Occipital lobe (tissue), 2 donors: Measurements from ENCODE around the gene ARAP1. TPM values are rescaled to one million over a fixed set of nuclear protein-coding genes. Genes with fewer than 3 reads are reported as not detected.

Experiments
- DNase-seq: peaks from one replicate; lab custom pipeline; 2025; lab: John Stamatoyannopoulos, UW
- total RNA-seq: library from RNA; depleted of rRNA; stranded (reverse); fragments of >200 nt; gene quantifications from one replicate; pipeline ENCODE4 v1.2.3, GENCODE V29; 2014

ARAP1 gene
- total RNA-seq, 1 donor from 2014 or later, result 19.3 TPM

- DNase-seq, result no peak
Measured at GRCh38 chr11:72743321-72744221, 8.6 kb downstream of the ARAP1 start.

GRCh38 chr11:72742513-72743320, 9.5 kb downstream of the ARAP1 start:
- no peak for DNase-seq

- no peak for DNase-seq
Measured at GRCh38 chr11:72741849-72742512, 10.2 kb downstream of the ARAP1 start.

GRCh38 chr11:72741429-72741833, 10.8 kb downstream of the ARAP1 start:
- peak; percentile 30 for DNase-seq

- DNase-seq, result no peak
Measured at GRCh38 chr11:72740562-72741428, 11.4 kb downstream of the ARAP1 start.

GRCh38 chr11:72740060-72740424, 12.2 kb downstream of the ARAP1 start:
- DNase-seq, result no peak

GRCh38 chr11:72739240-72740059, 12.8 kb downstream of the ARAP1 start:
- no peak for DNase-seq

GRCh38 chr11:72738199-72739141, 13.7 kb downstream of the ARAP1 start:
- DNase-seq, result no peak

GRCh38 chr11:72737336-72737735, 14.9 kb downstream of the ARAP1 start:
- no peak for DNase-seq

GRCh38 chr11:72736452-72737069, 15.6 kb downstream of the ARAP1 start:
- DNase-seq, result no peak

GRCh38 chr11:72735495-72736027, 16.6 kb downstream of the ARAP1 start:
- DNase-seq, result no peak

GRCh38 chr11:72732329-72732728, 19.9 kb downstream of the ARAP1 start:
- no peak for DNase-seq

- no peak for DNase-seq
Measured at GRCh38 chr11:72730737-72731136, 21.5 kb downstream of the ARAP1 start.

- no peak for DNase-seq
Measured at GRCh38 chr11:72730243-72730642, 22.0 kb downstream of the ARAP1 start.

- no peak for DNase-seq
Measured at GRCh38 chr11:72727521-72727920, 24.7 kb downstream of the ARAP1 start.

GRCh38 chr11:72726266-72727220, 25.7 kb downstream of the ARAP1 start:
- DNase-seq, result no peak

GRCh38 chr11:72725724-72726028, 26.5 kb downstream of the ARAP1 start:
- DNase-seq, result no peak
